Measurements from ENCODE around the gene GSTK1.

- TF ChIP-seq POLR2A (IDR thresholded peaks at IDR 0.05) (no peak), CTCF (IDR thresholded peaks at IDR 0.05) (no peak)
Measured at GRCh38 chr7:143225047-143225446, 38.2 kb upstream of the GSTK1 start.
